ENCODE measurements around the gene NECAB3. TPM values are rescaled to one million over a fixed set of nuclear protein-coding genes. Genes with fewer than 3 reads are reported as not detected.
A peak's percentile ranks its signal among the peaks of the same experiment; 100 is the strongest.

Gene NECAB3
- total RNA-seq, 1 experiment from 2014 or later, result 43.5 TPM

- Histone ChIP-seq H3K4me3 (ENCODE audit: low read length) (no peak overlapping the region), H3K4me1 (ENCODE audit: insufficient read depth, low read length) (peaks cover 29% of the 10 kb centered on the region), H3K79me2 (ENCODE audit: low read length) (no peaks in the 10 kb centered on the region), H3K4me2 (ENCODE audit: low read length) (0 out of 2 replicates have a peak overlapping the region, but pooled peaks have one; percentile 16), H4K20me1 (ENCODE audit: low read length) (no peaks in the 10 kb centered on the region), H3K27ac (ENCODE audit: low read length) (no peak overlapping the region), H3K9me3 (ENCODE audit: low read length) (no peaks in the 10 kb centered on the region), H3K9me2 (replicated peaks; ENCODE audit: low read length) (no peaks in the 10 kb centered on the region), H2AFZ (ENCODE audit: low read length) (no peak overlapping the region), H3K27me3 (ENCODE audit: low read length) (no peaks in the 10 kb centered on the region), H3F3A (ENCODE audit: low read length, unreplicated experiment) (no peaks in the 10 kb centered on the region), H3K36me3 (ENCODE audit: low read depth, low read length) (no peaks in the 10 kb centered on the region; the same call in 1 of the 2 replicates), H3K9ac (ENCODE audit: low read length) (no peak overlapping the region)
- TF ChIP-seq, protein P1, sequence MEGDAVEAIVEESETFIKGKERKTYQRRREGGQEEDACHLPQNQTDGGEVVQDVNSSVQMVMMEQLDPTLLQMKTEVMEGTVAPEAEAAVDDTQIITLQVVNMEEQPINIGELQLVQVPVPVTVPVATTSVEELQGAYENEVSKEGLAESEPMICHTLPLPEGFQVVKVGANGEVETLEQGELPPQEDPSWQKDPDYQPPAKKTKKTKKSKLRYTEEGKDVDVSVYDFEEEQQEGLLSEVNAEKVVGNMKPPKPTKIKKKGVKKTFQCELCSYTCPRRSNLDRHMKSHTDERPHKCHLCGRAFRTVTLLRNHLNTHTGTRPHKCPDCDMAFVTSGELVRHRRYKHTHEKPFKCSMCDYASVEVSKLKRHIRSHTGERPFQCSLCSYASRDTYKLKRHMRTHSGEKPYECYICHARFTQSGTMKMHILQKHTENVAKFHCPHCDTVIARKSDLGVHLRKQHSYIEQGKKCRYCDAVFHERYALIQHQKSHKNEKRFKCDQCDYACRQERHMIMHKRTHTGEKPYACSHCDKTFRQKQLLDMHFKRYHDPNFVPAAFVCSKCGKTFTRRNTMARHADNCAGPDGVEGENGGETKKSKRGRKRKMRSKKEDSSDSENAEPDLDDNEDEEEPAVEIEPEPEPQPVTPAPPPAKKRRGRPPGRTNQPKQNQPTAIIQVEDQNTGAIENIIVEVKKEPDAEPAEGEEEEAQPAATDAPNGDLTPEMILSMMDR (conservative IDR thresholded peaks at IDR 0.05; ENCODE audit: low read depth, low read length), result peak; percentile 92
- no peak for TF ChIP-seq EZH2 (IDR thresholded peaks at IDR 0.05; ENCODE audit: low read length, unreplicated experiment)
- intact Hi-C loops (cut with micrococcal nuclease), result loop anchor here (1.0 kb wide), 1 partner anchor 196 kb away; no protein-coding TSS in a partner anchor
- ChIA-PET CTCF (interaction anchor here (0.6 to 1.8 kb wide), 5 partner anchors 13 to 208 kb away, joined by 3 to 14 read pairs (median 4); partner anchors contain the start of gene ACTL10), POLR2A (ENCODE audit: unreplicated experiment) (no interaction called here)
- DNase-seq, result peak; percentile 69
- peak; percentile 66 for ATAC-seq
- TSS peak; percentile 14 for BruUV-seq (replicated peaks)
Measured at GRCh38 chr20:33653218-33653899, 20.9 kb downstream of the NECAB3 start.

DNA sequence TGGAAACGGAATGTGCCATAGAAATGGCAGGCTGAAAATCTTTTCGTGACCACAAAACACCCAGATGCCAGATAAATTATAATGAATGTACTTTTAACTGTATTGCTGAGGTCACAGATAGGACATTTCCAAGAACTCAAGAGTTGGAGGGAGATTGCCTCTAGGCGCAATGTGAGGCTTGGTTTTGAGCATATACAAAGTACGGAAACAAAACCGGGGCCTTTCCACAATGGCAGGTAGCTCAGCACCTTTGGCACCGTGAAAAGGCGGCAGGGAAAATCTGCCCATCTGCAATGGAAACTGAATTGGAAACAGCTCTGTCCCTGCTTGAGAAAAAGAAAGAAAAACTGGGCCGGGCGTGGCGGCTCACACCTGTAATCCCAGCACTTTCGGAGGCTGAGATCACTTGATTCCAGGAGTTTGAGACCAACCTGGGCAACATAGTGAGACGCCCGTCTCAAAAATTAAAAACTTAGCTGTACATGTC is 22.6 kb downstream of the NECAB3 start:
- no peak for DNase-seq
- ChIA-PET POLR2A (ENCODE audit: unreplicated experiment) (no interaction called here), CTCF (no interaction called here)
- Histone ChIP-seq H3K36me3 (ENCODE audit: low read depth, low read length) (no peaks in the 10 kb centered on the region), H3K9me2 (replicated peaks; ENCODE audit: low read length) (no peaks in the 10 kb centered on the region), H3K4me3 (ENCODE audit: low read length) (no peak overlapping the region), H3F3A (ENCODE audit: low read length, unreplicated experiment) (no peaks in the 10 kb centered on the region), H3K4me1 (ENCODE audit: insufficient read depth, low read length) (peaks cover 44% of the 10 kb centered on the region), H3K4me2 (ENCODE audit: low read length) (no peak overlapping the region), H3K27ac (ENCODE audit: low read length) (no peak overlapping the region), H3K79me2 (ENCODE audit: low read length) (no peaks in the 10 kb centered on the region), H3K27me3 (ENCODE audit: low read length) (no peaks in the 10 kb centered on the region), H3K9ac (ENCODE audit: low read length) (no peak overlapping the region), H4K20me1 (ENCODE audit: low read length) (no peaks in the 10 kb centered on the region), H2AFZ (ENCODE audit: low read length) (no peak overlapping the region), H3K9me3 (ENCODE audit: low read length) (no peaks in the 10 kb centered on the region)
- no TSS peak for BruUV-seq (replicated peaks)
- ATAC-seq, result no peak
- TF ChIP-seq EZH2 (IDR thresholded peaks at IDR 0.05; ENCODE audit: low read length, unreplicated experiment), result no peak
- TF ChIP-seq EZH2phosphoT487 (IDR thresholded peaks at IDR 0.05; ENCODE audit: borderline replicate concordance, low read length), result no peak
- TF ChIP-seq, protein P1 (conservative IDR thresholded peaks at IDR 0.05; ENCODE audit: low read depth, low read length), result no peak
- intact Hi-C loops (cut with micrococcal nuclease), result no loop called here
